ENCODE results near the gene ARCN1.

The ARCN1 gene

DNA sequence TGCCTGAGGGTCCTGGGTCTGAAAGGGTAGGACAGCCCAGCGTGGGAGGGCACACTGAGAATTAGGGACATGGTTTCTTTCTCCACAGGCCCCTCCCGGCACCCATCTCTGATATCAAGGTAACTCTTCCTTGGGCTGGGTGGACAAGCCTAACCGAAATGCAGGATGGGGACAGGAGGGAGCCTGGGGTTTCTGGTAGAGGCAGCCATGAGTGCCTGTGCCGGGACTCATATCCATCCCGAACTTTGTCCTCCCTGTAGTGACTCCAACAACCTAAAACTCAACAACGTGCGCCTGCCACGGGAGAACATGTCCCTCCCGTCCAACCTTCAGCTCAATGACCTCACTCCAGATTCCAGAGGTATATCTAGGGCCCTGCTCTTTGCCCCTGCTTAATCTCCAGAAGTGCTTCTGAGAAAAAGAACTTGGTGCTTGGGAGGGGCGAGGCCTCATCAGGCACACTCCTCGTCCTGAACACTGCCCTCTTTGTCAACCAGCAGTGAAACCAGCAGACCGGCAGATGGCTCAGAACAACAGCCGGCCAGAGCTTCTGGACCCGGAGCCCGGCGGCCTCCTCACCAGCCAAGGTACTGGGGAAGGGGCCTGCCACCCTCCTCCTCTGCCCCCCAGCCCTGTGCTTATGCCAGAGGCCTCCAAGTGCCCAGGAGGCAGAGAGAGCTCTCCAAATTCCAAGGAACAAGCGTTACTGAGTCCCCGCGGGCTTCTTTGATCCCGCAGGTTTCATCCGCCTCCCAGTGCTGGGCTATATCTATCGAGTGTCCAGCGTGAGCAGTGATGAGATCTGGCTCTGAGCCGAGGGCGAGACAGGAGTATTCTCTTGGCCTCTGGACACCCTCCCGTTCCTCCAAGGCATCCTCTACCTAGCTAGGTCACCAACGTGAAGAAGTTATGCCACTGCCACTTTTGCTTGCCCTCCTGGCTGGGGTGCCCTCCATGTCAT is 38.2 kb upstream of the ARCN1 start:
- Histone ChIP-seq H3K27ac (replicated peaks) (no peak overlapping the region), H3K27me3 (ENCODE audit: insufficient read depth, poor library complexity, severe bottlenecking) (no peaks in the 10 kb centered on the region), H3K4me3 (replicated peaks; ENCODE audit: insufficient read depth, low read length) (no peak overlapping the region)
- no peak for DNase-seq (ENCODE audit: low read depth in 1 of 2, low spot score in 1 of 2)
- TF ChIP-seq CTCF (IDR thresholded peaks at IDR 0.05; ENCODE audit: insufficient read depth, low read length) (no peak), POLR2AphosphoS5 (IDR thresholded peaks at IDR 0.05; ENCODE audit: low read depth) (no peak), GABPA (IDR thresholded peaks at IDR 0.05; ENCODE audit: low read depth) (no peak), SPI1 (IDR thresholded peaks at IDR 0.05; ENCODE audit: borderline replicate concordance, low read depth) (no peak)
- TF ChIP-seq, protein P1, sequence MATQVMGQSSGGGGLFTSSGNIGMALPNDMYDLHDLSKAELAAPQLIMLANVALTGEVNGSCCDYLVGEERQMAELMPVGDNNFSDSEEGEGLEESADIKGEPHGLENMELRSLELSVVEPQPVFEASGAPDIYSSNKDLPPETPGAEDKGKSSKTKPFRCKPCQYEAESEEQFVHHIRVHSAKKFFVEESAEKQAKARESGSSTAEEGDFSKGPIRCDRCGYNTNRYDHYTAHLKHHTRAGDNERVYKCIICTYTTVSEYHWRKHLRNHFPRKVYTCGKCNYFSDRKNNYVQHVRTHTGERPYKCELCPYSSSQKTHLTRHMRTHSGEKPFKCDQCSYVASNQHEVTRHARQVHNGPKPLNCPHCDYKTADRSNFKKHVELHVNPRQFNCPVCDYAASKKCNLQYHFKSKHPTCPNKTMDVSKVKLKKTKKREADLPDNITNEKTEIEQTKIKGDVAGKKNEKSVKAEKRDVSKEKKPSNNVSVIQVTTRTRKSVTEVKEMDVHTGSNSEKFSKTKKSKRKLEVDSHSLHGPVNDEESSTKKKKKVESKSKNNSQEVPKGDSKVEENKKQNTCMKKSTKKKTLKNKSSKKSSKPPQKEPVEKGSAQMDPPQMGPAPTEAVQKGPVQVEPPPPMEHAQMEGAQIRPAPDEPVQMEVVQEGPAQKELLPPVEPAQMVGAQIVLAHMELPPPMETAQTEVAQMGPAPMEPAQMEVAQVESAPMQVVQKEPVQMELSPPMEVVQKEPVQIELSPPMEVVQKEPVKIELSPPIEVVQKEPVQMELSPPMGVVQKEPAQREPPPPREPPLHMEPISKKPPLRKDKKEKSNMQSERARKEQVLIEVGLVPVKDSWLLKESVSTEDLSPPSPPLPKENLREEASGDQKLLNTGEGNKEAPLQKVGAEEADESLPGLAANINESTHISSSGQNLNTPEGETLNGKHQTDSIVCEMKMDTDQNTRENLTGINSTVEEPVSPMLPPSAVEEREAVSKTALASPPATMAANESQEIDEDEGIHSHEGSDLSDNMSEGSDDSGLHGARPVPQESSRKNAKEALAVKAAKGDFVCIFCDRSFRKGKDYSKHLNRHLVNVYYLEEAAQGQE (IDR thresholded peaks at IDR 0.05; ENCODE audit: insufficient replicate concordance, low read depth): no peak

- H3K27me3 ChIP-seq (ENCODE audit: insufficient read depth, poor library complexity, severe bottlenecking): no peaks in the 10 kb centered on the region
- H3K27ac ChIP-seq (replicated peaks): no peak overlapping the region
- no peak overlapping the region for H3K4me3 ChIP-seq (replicated peaks; ENCODE audit: insufficient read depth, low read length)
- DNase-seq (ENCODE audit: low read depth in 1 of 2, low spot score in 1 of 2): no peak
- no peak for TF ChIP-seq SPI1 (IDR thresholded peaks at IDR 0.05; ENCODE audit: borderline replicate concordance, low read depth)
- no peak for TF ChIP-seq CTCF (IDR thresholded peaks at IDR 0.05; ENCODE audit: insufficient read depth, low read length)
- TF ChIP-seq GABPA (IDR thresholded peaks at IDR 0.05; ENCODE audit: low read depth): no peak
- TF ChIP-seq POLR2AphosphoS5 (IDR thresholded peaks at IDR 0.05; ENCODE audit: low read depth): no peak
- TF ChIP-seq, protein P1 (IDR thresholded peaks at IDR 0.05; ENCODE audit: insufficient replicate concordance, low read depth): no peak
Measured at GRCh38 chr11:118535261-118535660, 36.9 kb upstream of the ARCN1 start.

DNA sequence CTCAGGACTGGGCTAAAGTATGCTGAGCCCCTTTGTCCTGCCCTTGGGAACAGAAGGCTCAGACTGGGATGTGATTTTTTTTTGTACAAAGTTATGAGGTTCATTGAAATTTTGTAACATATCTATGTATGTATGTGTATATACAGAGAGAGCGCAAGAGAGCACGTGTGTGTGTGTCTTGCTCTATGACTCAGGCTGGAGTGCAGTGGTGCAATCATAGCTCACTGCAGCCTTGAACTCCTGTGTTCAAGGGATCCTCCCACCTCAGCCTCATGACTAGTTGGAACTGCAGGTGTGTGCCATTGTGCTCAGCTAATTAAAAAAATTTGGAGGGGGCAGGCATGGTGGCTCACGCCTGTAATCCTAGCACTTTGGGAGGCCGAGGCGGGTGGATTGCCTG is 35.5 kb upstream of the ARCN1 start:
- Histone ChIP-seq H3K27me3 (ENCODE audit: insufficient read depth, poor library complexity, severe bottlenecking) (no peaks in the 10 kb centered on the region), H3K27ac (replicated peaks) (no peak overlapping the region), H3K4me3 (replicated peaks; ENCODE audit: insufficient read depth, low read length) (no peak overlapping the region)
- peak; percentile 25 to 37 for DNase-seq (ENCODE audit: low read depth in 1 of 2, low spot score in 1 of 2)
- TF ChIP-seq SPI1 (IDR thresholded peaks at IDR 0.05; ENCODE audit: borderline replicate concordance, low read depth): no peak
- TF ChIP-seq CTCF (IDR thresholded peaks at IDR 0.05; ENCODE audit: insufficient read depth, low read length): no peak
- no peak for TF ChIP-seq GABPA (IDR thresholded peaks at IDR 0.05; ENCODE audit: low read depth)

Data from HL-60 (cell line).